SU-DHL-6 (cell line): ENCODE measurements around the gene TBC1D8B.

Experiments used
- EZH2phosphoT487 ChIP-seq: fragments of 200-600 bp; sonication (generic), shearing (Covaris generic); conservative IDR thresholded peaks from 2 replicates; pipeline ENCODE4 v1.6.1; 2018; ENCODE audit warnings: mild to moderate bottlenecking, antibody characterized with exemption, low read length, moderate library complexity, mixed read lengths
- TF ChIP-seq, protein P1 (sequence below): fragments of 200-600 bp; sonication (generic); IDR thresholded peaks from one replicate; pipeline ENCODE4 v1.5.1; 2017; ENCODE audit warnings: antibody characterized with exemption, mild to moderate bottlenecking, low read length, moderate library complexity; ENCODE audit not compliant: insufficient read depth, poor library complexity, severe bottlenecking

DNA sequence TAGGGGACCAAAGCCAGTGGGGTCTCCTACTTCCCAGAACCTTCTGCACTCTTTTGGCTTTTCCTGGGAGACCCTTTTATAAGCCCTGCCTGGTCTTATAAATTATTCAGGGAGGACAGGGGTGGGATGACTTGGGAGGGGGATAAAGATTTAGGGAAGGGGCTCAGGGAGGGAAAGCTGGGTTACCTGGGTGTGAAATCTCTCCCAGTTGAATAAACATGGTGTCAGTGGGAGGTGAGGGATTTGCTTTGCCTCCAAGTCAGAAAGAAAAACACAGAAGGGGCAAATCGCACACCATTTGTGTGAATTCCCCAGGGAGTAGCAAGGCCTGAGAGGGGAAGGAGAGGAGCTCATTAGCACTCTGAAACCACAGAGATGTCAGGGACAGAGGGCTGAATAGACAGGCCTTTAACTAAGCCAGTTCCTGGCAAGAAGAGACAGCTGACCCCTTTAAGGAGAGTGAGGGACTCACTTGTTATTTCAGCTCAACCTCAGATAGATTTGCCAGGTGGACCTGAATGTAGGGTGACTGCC is 100.9 kb downstream of the TBC1D8B start, which contains the start of gene RIPPLY1:
- TF ChIP-seq, protein P1, sequence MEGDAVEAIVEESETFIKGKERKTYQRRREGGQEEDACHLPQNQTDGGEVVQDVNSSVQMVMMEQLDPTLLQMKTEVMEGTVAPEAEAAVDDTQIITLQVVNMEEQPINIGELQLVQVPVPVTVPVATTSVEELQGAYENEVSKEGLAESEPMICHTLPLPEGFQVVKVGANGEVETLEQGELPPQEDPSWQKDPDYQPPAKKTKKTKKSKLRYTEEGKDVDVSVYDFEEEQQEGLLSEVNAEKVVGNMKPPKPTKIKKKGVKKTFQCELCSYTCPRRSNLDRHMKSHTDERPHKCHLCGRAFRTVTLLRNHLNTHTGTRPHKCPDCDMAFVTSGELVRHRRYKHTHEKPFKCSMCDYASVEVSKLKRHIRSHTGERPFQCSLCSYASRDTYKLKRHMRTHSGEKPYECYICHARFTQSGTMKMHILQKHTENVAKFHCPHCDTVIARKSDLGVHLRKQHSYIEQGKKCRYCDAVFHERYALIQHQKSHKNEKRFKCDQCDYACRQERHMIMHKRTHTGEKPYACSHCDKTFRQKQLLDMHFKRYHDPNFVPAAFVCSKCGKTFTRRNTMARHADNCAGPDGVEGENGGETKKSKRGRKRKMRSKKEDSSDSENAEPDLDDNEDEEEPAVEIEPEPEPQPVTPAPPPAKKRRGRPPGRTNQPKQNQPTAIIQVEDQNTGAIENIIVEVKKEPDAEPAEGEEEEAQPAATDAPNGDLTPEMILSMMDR, result no peak
- no peak for TF ChIP-seq EZH2phosphoT487
